Measurements from ENCODE around the gene SHC2. TPM values are rescaled to one million over a fixed set of nuclear protein-coding genes. Genes with fewer than 3 reads are reported as not detected.

The SHC2 gene
- total RNA-seq, 1 donor from 2014 or later = 29.7 TPM

DNA sequence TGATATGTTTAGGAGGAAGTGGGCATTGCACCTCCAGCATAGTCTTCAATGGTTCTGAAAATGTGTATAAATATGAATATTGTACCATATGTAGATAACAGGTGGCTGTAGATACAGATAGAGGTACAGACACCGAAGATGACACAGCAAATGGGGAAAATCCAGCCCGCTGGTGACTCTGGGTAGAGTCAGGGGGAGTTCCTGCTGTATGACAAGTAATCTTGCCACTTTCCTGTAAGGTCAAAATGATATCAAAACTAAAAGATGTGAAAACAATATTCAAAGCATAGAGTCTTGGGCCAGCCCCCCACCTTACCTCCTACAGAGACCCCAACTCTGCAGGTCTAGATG, 69.7 kb downstream of the SHC2 start:
- no peak for DNase-seq (ENCODE audit: low read depth)
- H3K4me1 ChIP-seq (ENCODE audit: insufficient read depth, low read length) = no peaks in the 10 kb centered on the region
- H3K27ac ChIP-seq (ENCODE audit: low read depth, low read length) = no peak overlapping the region
- Mint-ChIP-seq H3K4me1 (ENCODE audit: low read depth, unreplicated experiment) (no peaks in the 10 kb centered on the region), H3K27ac (ENCODE audit: unreplicated experiment) (no peak overlapping the region), H3K4me3 (ENCODE audit: unreplicated experiment) (no peak overlapping the region), H3K27me3 (ENCODE audit: low read depth, unreplicated experiment) (peaks cover 23% of the 10 kb centered on the region), H3K9me3 (ENCODE audit: unreplicated experiment) (peaks cover 14% of the 10 kb centered on the region), H3K36me3 (ENCODE audit: low read depth, unreplicated experiment) (peaks cover 6% of the 10 kb centered on the region)
- H3K4me3 ChIP-seq (ENCODE audit: insufficient read depth, low read depth, low read length) = no peak overlapping the region
- H3K36me3 ChIP-seq (ENCODE audit: insufficient read depth, low read length) = no peaks in the 10 kb centered on the region
- H3K27me3 ChIP-seq (ENCODE audit: insufficient read depth, low read length) = no peaks in the 10 kb centered on the region
- H4K20me1 ChIP-seq (ENCODE audit: insufficient read depth, low read length) = no peaks in the 10 kb centered on the region
- H3K9ac ChIP-seq (ENCODE audit: low read length) = no peak overlapping the region
- FAIRE-seq = no peak
- TF ChIP-seq EZH2 (IDR thresholded peaks at IDR 0.05; ENCODE audit: insufficient read depth, low read length) = no peak
- TF ChIP-seq, protein P1, sequence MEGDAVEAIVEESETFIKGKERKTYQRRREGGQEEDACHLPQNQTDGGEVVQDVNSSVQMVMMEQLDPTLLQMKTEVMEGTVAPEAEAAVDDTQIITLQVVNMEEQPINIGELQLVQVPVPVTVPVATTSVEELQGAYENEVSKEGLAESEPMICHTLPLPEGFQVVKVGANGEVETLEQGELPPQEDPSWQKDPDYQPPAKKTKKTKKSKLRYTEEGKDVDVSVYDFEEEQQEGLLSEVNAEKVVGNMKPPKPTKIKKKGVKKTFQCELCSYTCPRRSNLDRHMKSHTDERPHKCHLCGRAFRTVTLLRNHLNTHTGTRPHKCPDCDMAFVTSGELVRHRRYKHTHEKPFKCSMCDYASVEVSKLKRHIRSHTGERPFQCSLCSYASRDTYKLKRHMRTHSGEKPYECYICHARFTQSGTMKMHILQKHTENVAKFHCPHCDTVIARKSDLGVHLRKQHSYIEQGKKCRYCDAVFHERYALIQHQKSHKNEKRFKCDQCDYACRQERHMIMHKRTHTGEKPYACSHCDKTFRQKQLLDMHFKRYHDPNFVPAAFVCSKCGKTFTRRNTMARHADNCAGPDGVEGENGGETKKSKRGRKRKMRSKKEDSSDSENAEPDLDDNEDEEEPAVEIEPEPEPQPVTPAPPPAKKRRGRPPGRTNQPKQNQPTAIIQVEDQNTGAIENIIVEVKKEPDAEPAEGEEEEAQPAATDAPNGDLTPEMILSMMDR (IDR thresholded peaks at IDR 0.05; ENCODE audit: insufficient read depth, low read depth, low read length) = no peak
- no peak overlapping the region for H3K4me2 ChIP-seq (ENCODE audit: low read length)
- no peak overlapping the region for H2AFZ ChIP-seq (ENCODE audit: low read depth, low read length)
- peaks cover 8% of the 10 kb centered on the region for H3K9me3 ChIP-seq (ENCODE audit: insufficient read depth, low read depth, low read length)
- H3K79me2 ChIP-seq (ENCODE audit: insufficient read depth, low read length) = no peaks in the 10 kb centered on the region

DNA sequence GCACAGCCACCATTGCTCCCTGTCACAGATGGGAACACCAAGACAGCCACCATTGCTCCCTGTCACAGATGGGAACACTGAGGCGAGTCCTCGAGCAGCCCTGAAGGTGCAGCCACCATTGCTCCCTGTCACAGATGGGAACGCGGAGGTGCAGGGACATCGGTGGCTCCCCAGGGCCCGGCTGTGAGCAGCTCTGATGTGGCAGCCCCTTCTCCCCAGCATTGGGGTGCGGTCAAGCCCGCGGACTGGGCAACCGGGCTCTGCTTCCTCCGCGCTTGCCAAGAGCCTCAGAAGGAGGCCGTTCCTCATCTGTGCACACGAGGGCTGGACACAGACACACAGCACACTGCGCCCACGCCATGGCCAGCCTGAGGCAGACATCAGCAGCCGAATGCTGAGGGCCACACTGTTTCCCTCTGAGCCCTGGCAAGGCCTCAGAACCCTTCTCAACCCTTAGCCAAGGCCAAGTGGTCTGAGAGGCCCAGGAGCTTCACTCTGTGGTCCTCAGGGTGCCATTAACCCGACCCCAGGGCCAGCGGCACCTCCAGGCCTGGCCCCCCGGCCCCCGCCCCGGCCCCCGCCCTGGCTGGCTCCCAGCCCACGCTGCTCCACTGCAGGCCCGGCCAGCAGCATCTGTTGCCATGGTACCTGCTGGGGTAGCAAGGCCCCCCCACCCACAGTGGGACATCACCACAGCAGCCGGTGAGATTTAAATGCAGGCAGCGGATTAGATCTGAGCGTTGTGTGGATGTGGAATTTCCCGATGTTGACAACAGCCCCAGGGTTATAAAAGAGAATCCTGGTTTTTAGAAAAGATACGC, 70.2 kb downstream of the SHC2 start:
- Mint-ChIP-seq H3K27ac (ENCODE audit: unreplicated experiment) (no peak overlapping the region), H3K4me3 (ENCODE audit: unreplicated experiment) (no peak overlapping the region), H3K4me1 (ENCODE audit: low read depth, unreplicated experiment) (no peaks in the 10 kb centered on the region), H3K27me3 (ENCODE audit: low read depth, unreplicated experiment) (peaks cover 21% of the 10 kb centered on the region), H3K9me3 (ENCODE audit: unreplicated experiment) (peaks cover 11% of the 10 kb centered on the region), H3K36me3 (ENCODE audit: low read depth, unreplicated experiment) (peaks cover 4% of the 10 kb centered on the region)
- no peak for TF ChIP-seq EZH2 (IDR thresholded peaks at IDR 0.05; ENCODE audit: insufficient read depth, low read length)
- TF ChIP-seq, protein P1 (IDR thresholded peaks at IDR 0.05; ENCODE audit: insufficient read depth, low read depth, low read length) = no peak
- H3K27ac ChIP-seq (ENCODE audit: low read depth, low read length) = no peak overlapping the region
- DNase-seq (ENCODE audit: low read depth) (no peak), FAIRE-seq (no peak)
- H3K27me3 ChIP-seq (ENCODE audit: insufficient read depth, low read length) = no peaks in the 10 kb centered on the region
- no peak overlapping the region for H3K4me3 ChIP-seq (ENCODE audit: insufficient read depth, low read depth, low read length)
- no peaks in the 10 kb centered on the region for H3K36me3 ChIP-seq (ENCODE audit: insufficient read depth, low read length)
- no peaks in the 10 kb centered on the region for H3K79me2 ChIP-seq (ENCODE audit: insufficient read depth, low read length)
- H3K9me3 ChIP-seq (ENCODE audit: insufficient read depth, low read depth, low read length) = peaks cover 6% of the 10 kb centered on the region
- H3K9ac ChIP-seq (ENCODE audit: low read length) = no peak overlapping the region
- no peak overlapping the region for H3K4me2 ChIP-seq (ENCODE audit: low read length)
- no peaks in the 10 kb centered on the region for H4K20me1 ChIP-seq (ENCODE audit: insufficient read depth, low read length)
- H3K4me1 ChIP-seq (ENCODE audit: insufficient read depth, low read length) = no peaks in the 10 kb centered on the region
- H2AFZ ChIP-seq (ENCODE audit: low read depth, low read length) = no peak overlapping the region

- Histone ChIP-seq H3K4me1 (ENCODE audit: insufficient read depth, low read length) (no peaks in the 10 kb centered on the region), H3K79me2 (ENCODE audit: insufficient read depth, low read length) (no peaks in the 10 kb centered on the region), H3K9ac (ENCODE audit: low read length) (no peak overlapping the region), H3K27ac (ENCODE audit: low read depth, low read length) (no peak overlapping the region), H4K20me1 (ENCODE audit: insufficient read depth, low read length) (no peaks in the 10 kb centered on the region), H3K27me3 (ENCODE audit: insufficient read depth, low read length) (no peaks in the 10 kb centered on the region), H2AFZ (ENCODE audit: low read depth, low read length) (no peak overlapping the region), H3K36me3 (ENCODE audit: insufficient read depth, low read length) (no peaks in the 10 kb centered on the region), H3K4me2 (ENCODE audit: low read length) (no peak overlapping the region), H3K9me3 (ENCODE audit: insufficient read depth, low read depth, low read length) (peaks cover 3% of the 10 kb centered on the region), H3K4me3 (ENCODE audit: insufficient read depth, low read depth, low read length) (no peak overlapping the region)
- Mint-ChIP-seq H3K27me3 (ENCODE audit: low read depth, unreplicated experiment) (peaks cover 21% of the 10 kb centered on the region), H3K4me1 (ENCODE audit: low read depth, unreplicated experiment) (no peaks in the 10 kb centered on the region), H3K4me3 (ENCODE audit: unreplicated experiment) (no peak overlapping the region), H3K36me3 (ENCODE audit: low read depth, unreplicated experiment) (peaks cover 3% of the 10 kb centered on the region), H3K27ac (ENCODE audit: unreplicated experiment) (no peak overlapping the region), H3K9me3 (ENCODE audit: unreplicated experiment) (peaks cover 8% of the 10 kb centered on the region)
- FAIRE-seq (no peak), DNase-seq (ENCODE audit: low read depth) (no peak)
- TF ChIP-seq EZH2 (IDR thresholded peaks at IDR 0.05; ENCODE audit: insufficient read depth, low read length) = no peak
- TF ChIP-seq, protein P1 (IDR thresholded peaks at IDR 0.05; ENCODE audit: insufficient read depth, low read depth, low read length) = no peak
These were observed 70.9 kb downstream of the SHC2 start for GRCh38 chr19:389935-390289.
